Left renal pelvis (tissue), 4 donors: Measurements from ENCODE around the gene LILRA2. TPM values are rescaled to one million over a fixed set of nuclear protein-coding genes. Genes with fewer than 3 reads are reported as not detected.

Source experiments
- polyA plus RNA-seq, 4 donors: library from polyadenylated mRNA; unstranded; fragments of 120-200 nt; gene quantifications; one replicate each; pipeline ENCODE4 v1.2.1, GENCODE V29; 2013; ENCODE audit not compliant: insufficient read length in 4 of 4

Gene LILRA2
- polyA plus RNA-seq, 4 donors: 0.79 to 2.2 (median 1.1) TPM

Other genes starting within 250 kb of the LILRA2 start
- gene LILRA4, start 234.6 kb upstream of the LILRA2 start, polyA plus RNA-seq: under 1 TPM in 3 of 4 donors, not detected in 1; 0.09 to 0.23 (median 0.16) TPM
- 10 to 100 TPM in 1 of 4 donors, 1 to 10 TPM in 3; 3.2 to 10.6 (median 5.1) TPM for gene LAIR1, start 208.9 kb upstream of the LILRA2 start, polyA plus RNA-seq
- 10 to 100 TPM in 1 of 4 donors, 1 to 10 TPM in 3; 2.1 to 12.1 (median 8.7) TPM for gene TTYH1, start 158.3 kb upstream of the LILRA2 start, polyA plus RNA-seq
- 100 to 1,000 TPM in 3 of 4 donors, 10 to 100 TPM in 1; 96.5 to 227 (median 138) TPM for gene LENG8, start 124.6 kb upstream of the LILRA2 start, polyA plus RNA-seq
- 1 to 10 TPM; 1.1 to 2.9 (median 2.1) TPM for gene LENG9, start 110.0 kb upstream of the LILRA2 start, polyA plus RNA-seq
- 10 to 100 TPM; 24.1 to 61.0 (median 40.2) TPM for gene CDC42EP5, start 100.5 kb upstream of the LILRA2 start, polyA plus RNA-seq
- gene LAIR2, start 71.0 kb upstream of the LILRA2 start, polyA plus RNA-seq: under 1 TPM in 2 of 4 donors, not detected in 2; 0.31 to 0.46 TPM
- under 1 TPM; 0.20 to 0.70 (median 0.53) TPM for gene LILRA1, start 19.8 kb downstream of the LILRA2 start, polyA plus RNA-seq
- 1 to 10 TPM; 1.0 to 1.5 (median 1.4) TPM for gene LILRB1, start 56.7 kb downstream of the LILRA2 start, polyA plus RNA-seq
- 1 to 10 TPM in 3 of 4 donors, under 1 TPM in 1; 0.92 to 3.6 (median 1.2) TPM for gene LILRB4, start 89.2 kb downstream of the LILRA2 start, polyA plus RNA-seq
- not detected for gene KIR3DL3, start 150.7 kb downstream of the LILRA2 start, polyA plus RNA-seq
- not detected for gene KIR2DL3, start 164.7 kb downstream of the LILRA2 start, polyA plus RNA-seq
- under 1 TPM in 1 of 4 donors, not detected in 3; 0.11 TPM for gene KIR2DL1, start 196.0 kb downstream of the LILRA2 start, polyA plus RNA-seq
- not detected for gene KIR2DL4, start 229.8 kb downstream of the LILRA2 start, polyA plus RNA-seq
- not detected for gene KIR3DL1, start 242.7 kb downstream of the LILRA2 start, polyA plus RNA-seq